K562 (cell line): ENCODE data around the gene FGR. TPM values are rescaled to one million over a fixed set of nuclear protein-coding genes. Genes with fewer than 3 reads are reported as not detected.

ENCODE experiments used
- ESRRA ChIP-seq: fragments of 450-650 bp; IDR thresholded peaks from 2 replicates; pipeline ENCODE4 v1.6.1; 2014; ENCODE audit warnings: low read depth, mild to moderate bottlenecking, moderate library complexity, borderline replicate concordance
- EZH2 ChIP-seq: IDR thresholded peaks from 2 replicates; pipeline ENCODE4 v1.6.1; 2012; ENCODE audit warnings: low read depth, mild to moderate bottlenecking, inconsistent platforms, low read length, borderline replicate concordance
- RBM25 ChIP-seq: fragments of 200-400 bp; formaldehyde crosslinking; IDR thresholded peaks from 2 replicates; pipeline ENCODE4 v1.6.1; 2018; ENCODE audit warnings: low read length, low read depth, moderate library complexity; ENCODE audit not compliant: severe bottlenecking
- ZNF316 ChIP-seq: fragments of 450-650 bp; IDR thresholded peaks from 2 replicates; pipeline ENCODE4 v1.6.1; 2016
- ZNF407 ChIP-seq: fragments of 450-650 bp; IDR thresholded peaks from 2 replicates; pipeline ENCODE4 v1.6.1; 2016; ENCODE audit warnings: low read depth
- polyA plus RNA-seq, 8 experiments: library from polyadenylated mRNA; depleted of rRNA in 4 of 8; stranded (reverse) in 5 of 8; unstranded in 3 of 8; fragments of >200 nt; fragmentation: Nextera tagmentation in 2 of 8; fragmentation: Illumina TruSeq in 1 of 8; extraction: Ambion mirVana in 2 of 8; extraction: Trizol in 1 of 8; gene quantifications; 2 replicates each; pipeline versions ENCODE4 v1.2.1 to v1.2.3, GENCODE V29; 2011 to 2014; ENCODE audit warnings: inconsistent platforms in 1 of 8, missing spikeins in 1 of 8
- total RNA-seq, 7 experiments: library from RNA; depleted of rRNA in 6 of 7; stranded (reverse); fragments of >200 nt in 6 of 7; fragmentation: Illumina TruSeq in 2 of 7; extraction: Trizol in 2 of 7; gene quantifications; 2 replicates each; pipeline versions ENCODE4 v1.2.1 to v1.2.3, GENCODE V29; 2011 to 2021; ENCODE audit warnings: low replicate concordance in 1 of 7

The FGR gene
- total and polyA plus RNA-seq, 9 of the 15 experiments (the other 6 are each of a cell fraction or from before 2014, with no cell fraction given): 0.04 to 0.11 TPM; not detected in 7

GRCh38 chr1:27591622-27592021, 43.4 kb downstream of the FGR start (continued):
- TF ChIP-seq EZH2 (no peak), RBM25 (peak; percentile 81), ZNF316 (no peak), ESRRA (no peak), ZNF407 (no peak)
